ENCODE data around the gene SEZ6L.

DNA sequence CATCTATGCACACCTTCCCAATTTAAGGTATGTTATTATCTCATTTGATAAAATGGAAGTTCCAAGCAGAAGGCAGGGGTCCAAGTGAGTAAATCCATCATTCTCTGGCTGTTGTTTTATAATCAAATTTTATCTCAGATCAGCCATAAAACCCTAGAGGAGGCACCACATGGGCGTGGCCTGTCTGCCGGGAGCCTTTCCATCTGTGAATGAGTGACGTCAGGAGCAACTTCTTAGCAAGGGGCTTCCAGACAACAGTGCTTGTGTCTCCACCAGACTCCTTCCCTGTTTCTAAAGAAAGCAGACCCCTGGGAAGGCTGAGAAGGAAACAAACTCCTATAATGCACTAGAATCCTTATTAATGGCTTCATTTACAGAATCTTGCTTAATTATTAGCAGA, 13.5 kb downstream of the SEZ6L start:
- TF ChIP-seq CTCF (IDR thresholded peaks at IDR 0.05), result no peak
- no peak for TF ChIP-seq POLR2A (IDR thresholded peaks at IDR 0.05)
